DMS153 (cell line): ENCODE data around the gene UTP4.

ENCODE experiments used
- DNase-seq: peaks from one replicate; lab custom pipeline; 2025; lab: John Stamatoyannopoulos, UW

Gene UTP4

GRCh38 chr16:69132424-69133252 lies at the start of gene UTP4, which contains the start of gene CHTF8:
UTP4 (plus strand) TSS chr16:69132649; CDS start chr16:69133460, 811 bp downstream.
CHTF8 (minus strand) TSS chr16:69132588; CDS start chr16:69121458, 11,130 bp downstream.
- peak; percentile 31 for DNase-seq

GRCh38 chr16:69083306-69083941 lies 49.0 kb upstream of the UTP4 start:
- no peak for DNase-seq

GRCh38 chr16:69084289-69084688 lies 48.2 kb upstream of the UTP4 start:
- no peak for DNase-seq

- no peak for DNase-seq
Measured at GRCh38 chr16:69085032-69085695, 47.3 kb upstream of the UTP4 start.

- DNase-seq, result no peak
Measured at GRCh38 chr16:69087161-69087581, 45.3 kb upstream of the UTP4 start.

GRCh38 chr16:69088684-69089083 lies 43.8 kb upstream of the UTP4 start:
- DNase-seq, result no peak

- peak; percentile 78 for DNase-seq
Measured at GRCh38 chr16:69089091-69089910, 43.1 kb upstream of the UTP4 start.

- peak; percentile 84 for DNase-seq
Measured at GRCh38 chr16:69093974-69094373, 38.5 kb upstream of the UTP4 start.

- DNase-seq, result no peak
Measured at GRCh38 chr16:69094501-69094900, 37.9 kb upstream of the UTP4 start.

GRCh38 chr16:69095193-69095592 lies 37.3 kb upstream of the UTP4 start:
- no peak for DNase-seq

- DNase-seq, result peak; percentile 50
Measured at GRCh38 chr16:69100071-69100691, 32.3 kb upstream of the UTP4 start.

- DNase-seq, result peak; percentile 57
Measured at GRCh38 chr16:69105501-69106361, 26.7 kb upstream of the UTP4 start, which contains the start of gene HAS3. HAS3 (plus strand) TSS chr16:69105653; CDS start chr16:69109396, 3,743 bp downstream.

- no peak for DNase-seq
Measured at GRCh38 chr16:69106491-69107315, 25.7 kb upstream of the UTP4 start.

- DNase-seq, result no peak
Measured at GRCh38 chr16:69107316-69107962, 25.0 kb upstream of the UTP4 start.

GRCh38 chr16:69108064-69108904 lies 24.2 kb upstream of the UTP4 start:
- DNase-seq, result no peak

GRCh38 chr16:69108905-69109252 lies 23.6 kb upstream of the UTP4 start:
- no peak for DNase-seq

- DNase-seq, result no peak
Measured at GRCh38 chr16:69109486-69110270, 22.8 kb upstream of the UTP4 start.
